ENCODE results near the gene IQCC. TPM values are rescaled to one million over a fixed set of nuclear protein-coding genes. Genes with fewer than 3 reads are reported as not detected.
A peak's percentile ranks its signal among the peaks of the same experiment; 100 is the strongest.

IQCC gene
- total RNA-seq, 2 donors from 2014 or later = 4.7 to 6.3 TPM

DNA sequence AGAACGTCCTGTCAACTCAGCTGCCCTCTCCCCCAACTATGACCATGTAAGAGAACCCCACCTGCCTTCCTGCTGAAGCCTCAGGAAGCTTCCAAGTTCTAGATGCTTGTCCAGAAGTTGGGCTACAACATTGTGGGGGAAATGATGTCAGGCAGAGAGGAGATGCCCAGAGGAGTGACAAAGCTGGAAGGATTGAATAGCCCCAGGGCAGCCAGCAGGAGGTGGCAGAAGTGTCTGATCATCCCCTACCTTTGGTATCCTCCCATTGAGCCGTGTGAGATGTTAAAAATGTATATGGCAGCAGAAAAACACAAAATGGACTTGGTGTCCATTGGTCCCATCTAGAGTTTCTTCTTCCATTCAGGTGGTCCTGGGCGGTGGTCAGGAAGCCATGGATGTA, 23.3 kb downstream of the IQCC start:
- Histone ChIP-seq H3K4me3 (ENCODE audit: low read length) (no peak overlapping the region), H3K27ac (ENCODE audit: low read depth, low read length) (no peak overlapping the region), H3K4me1 (ENCODE audit: control insufficient read depth, insufficient read depth, low read length) (no peaks in the 10 kb centered on the region), H3K9me3 (ENCODE audit: control insufficient read depth, low read length) (no peaks in the 10 kb centered on the region), H3K9ac (ENCODE audit: extremely low read depth, low read length, poor library complexity, severe bottlenecking) (no peak overlapping the region), H3K36me3 (ENCODE audit: control insufficient read depth, insufficient read depth, low read length) (peaks cover 65% of the 10 kb centered on the region), H3K27me3 (ENCODE audit: control insufficient read depth, insufficient read depth, low read length, poor library complexity, severe bottlenecking) (no peaks in the 10 kb centered on the region)
- H3K27me3 Mint-ChIP-seq (ENCODE audit: insufficient read depth) = no peaks in the 10 kb centered on the region
- 90 to 100% methylated on average over 2 to 3 of the region's 3 CpGs for WGBS, 2 experiments (ENCODE audit: insufficient coverage in 1 of 2, insufficient read length in 1 of 2)
- TF ChIP-seq, protein P1, sequence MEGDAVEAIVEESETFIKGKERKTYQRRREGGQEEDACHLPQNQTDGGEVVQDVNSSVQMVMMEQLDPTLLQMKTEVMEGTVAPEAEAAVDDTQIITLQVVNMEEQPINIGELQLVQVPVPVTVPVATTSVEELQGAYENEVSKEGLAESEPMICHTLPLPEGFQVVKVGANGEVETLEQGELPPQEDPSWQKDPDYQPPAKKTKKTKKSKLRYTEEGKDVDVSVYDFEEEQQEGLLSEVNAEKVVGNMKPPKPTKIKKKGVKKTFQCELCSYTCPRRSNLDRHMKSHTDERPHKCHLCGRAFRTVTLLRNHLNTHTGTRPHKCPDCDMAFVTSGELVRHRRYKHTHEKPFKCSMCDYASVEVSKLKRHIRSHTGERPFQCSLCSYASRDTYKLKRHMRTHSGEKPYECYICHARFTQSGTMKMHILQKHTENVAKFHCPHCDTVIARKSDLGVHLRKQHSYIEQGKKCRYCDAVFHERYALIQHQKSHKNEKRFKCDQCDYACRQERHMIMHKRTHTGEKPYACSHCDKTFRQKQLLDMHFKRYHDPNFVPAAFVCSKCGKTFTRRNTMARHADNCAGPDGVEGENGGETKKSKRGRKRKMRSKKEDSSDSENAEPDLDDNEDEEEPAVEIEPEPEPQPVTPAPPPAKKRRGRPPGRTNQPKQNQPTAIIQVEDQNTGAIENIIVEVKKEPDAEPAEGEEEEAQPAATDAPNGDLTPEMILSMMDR (conservative IDR thresholded peaks at IDR 0.05) = no peak
- no peak overlapping the region for H3K27ac Mint-ChIP-seq
- no peak overlapping the region for H3K4me3 Mint-ChIP-seq
- H3K9me3 Mint-ChIP-seq = no peaks in the 10 kb centered on the region
- peaks cover 37% of the 10 kb centered on the region for H3K36me3 Mint-ChIP-seq (ENCODE audit: low read depth)
- no peak for DNase-seq
- H3K4me1 Mint-ChIP-seq = no peaks in the 10 kb centered on the region

DNA sequence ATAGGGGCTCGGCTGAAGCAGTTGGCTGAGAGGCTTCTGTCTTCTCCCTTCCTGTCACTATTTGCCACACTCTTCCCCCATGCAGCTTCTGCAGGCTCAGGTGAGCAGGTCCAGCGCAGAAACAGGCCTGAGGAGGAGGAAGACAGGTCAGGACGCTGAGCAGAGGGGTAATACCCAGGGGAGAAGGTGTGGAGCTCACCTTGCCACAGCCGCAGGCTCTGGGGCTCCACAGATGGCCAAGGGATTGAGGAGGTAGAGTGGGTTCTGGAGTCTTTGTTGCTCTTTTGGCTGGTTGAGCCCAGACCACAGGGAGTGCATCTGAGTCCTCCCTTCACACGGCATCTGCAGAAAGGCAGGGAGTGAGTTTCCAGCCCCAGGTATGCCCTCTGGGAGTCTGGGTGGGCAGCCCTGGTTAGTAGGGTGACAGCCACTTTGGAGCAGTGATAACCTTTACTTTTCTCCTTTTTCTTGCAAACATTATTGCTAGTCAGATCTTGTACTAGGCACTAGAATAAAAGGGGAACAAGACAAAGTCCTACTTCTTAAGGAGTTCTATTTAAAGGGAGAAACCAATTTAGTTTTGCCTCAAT, 26.5 kb downstream of the IQCC start:
- no peak for DNase-seq
- H3K27me3 ChIP-seq (ENCODE audit: control insufficient read depth, insufficient read depth, low read length, poor library complexity, severe bottlenecking) = no peaks in the 10 kb centered on the region
- no peak overlapping the region for H3K27ac Mint-ChIP-seq
- peaks cover 41% of the 10 kb centered on the region for H3K36me3 ChIP-seq (ENCODE audit: control insufficient read depth, insufficient read depth, low read length)
- TF ChIP-seq, protein P1 (conservative IDR thresholded peaks at IDR 0.05) = no peak
- H3K36me3 Mint-ChIP-seq (ENCODE audit: low read depth) = peaks cover 24% of the 10 kb centered on the region
- H3K4me3 Mint-ChIP-seq = no peak overlapping the region
- H3K9me3 Mint-ChIP-seq = no peaks in the 10 kb centered on the region
- no peaks in the 10 kb centered on the region for H3K4me1 Mint-ChIP-seq
- H3K27me3 Mint-ChIP-seq (ENCODE audit: insufficient read depth) = no peaks in the 10 kb centered on the region
- no peak overlapping the region for H3K9ac ChIP-seq (ENCODE audit: extremely low read depth, low read length, poor library complexity, severe bottlenecking)
- H3K4me3 ChIP-seq (ENCODE audit: low read length) = no peak overlapping the region
- H3K9me3 ChIP-seq (ENCODE audit: control insufficient read depth, low read length) = no peaks in the 10 kb centered on the region
- peak overlapping the region; percentile 54 for H3K27ac ChIP-seq (ENCODE audit: low read depth, low read length)
- WGBS, 2 experiments (ENCODE audit: insufficient coverage in 1 of 2, insufficient read length in 1 of 2) = 90 to 93% methylated on average over 3 to 5 of the region's 5 CpGs
- H3K4me1 ChIP-seq (ENCODE audit: control insufficient read depth, insufficient read depth, low read length) = no peaks in the 10 kb centered on the region

DNA sequence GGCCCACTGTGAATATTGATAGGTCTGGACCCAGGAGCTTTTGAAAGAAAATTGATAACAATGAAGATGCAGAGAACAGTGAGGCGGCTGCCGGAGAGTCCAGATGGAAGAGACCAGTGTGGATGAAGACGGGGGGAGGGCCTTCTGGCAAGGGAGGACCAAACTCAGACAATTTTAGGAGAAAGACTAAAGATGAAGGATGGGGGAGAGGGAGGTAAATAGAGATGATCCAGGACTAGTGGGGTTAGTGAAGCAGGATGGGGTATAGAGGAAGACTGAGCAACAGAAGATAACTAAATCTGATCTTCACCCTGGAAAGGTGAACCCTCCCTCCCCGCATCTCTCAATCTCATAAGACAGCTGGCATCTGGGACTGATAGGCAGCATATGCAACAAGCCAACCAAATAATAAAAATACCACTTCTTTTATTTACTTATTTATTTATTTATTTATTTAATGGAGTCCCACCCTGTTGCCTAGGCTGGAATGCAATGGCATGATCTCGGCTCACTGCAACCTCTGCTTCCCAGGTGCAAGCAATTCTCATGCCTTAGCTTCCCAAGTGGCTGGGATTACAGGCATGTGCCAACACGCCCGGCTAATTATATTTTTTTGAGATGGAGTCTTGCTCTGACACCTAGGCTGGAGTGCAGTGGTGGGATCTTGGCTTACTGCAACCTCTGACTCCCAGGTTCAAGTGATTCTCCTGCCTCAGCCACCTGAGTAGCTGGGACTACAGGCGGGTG, 27.3 kb downstream of the IQCC start:
- Mint-ChIP-seq H3K36me3 (ENCODE audit: low read depth) (peaks cover 18% of the 10 kb centered on the region), H3K4me3 (no peak overlapping the region), H3K9me3 (no peaks in the 10 kb centered on the region), H3K27ac (no peak overlapping the region), H3K4me1 (no peaks in the 10 kb centered on the region), H3K27me3 (ENCODE audit: insufficient read depth) (no peaks in the 10 kb centered on the region)
- TF ChIP-seq, protein P1 (conservative IDR thresholded peaks at IDR 0.05) = no peak
- no peaks in the 10 kb centered on the region for H3K27me3 ChIP-seq (ENCODE audit: control insufficient read depth, insufficient read depth, low read length, poor library complexity, severe bottlenecking)
- H3K4me3 ChIP-seq (ENCODE audit: low read length) = no peak overlapping the region
- H3K36me3 ChIP-seq (ENCODE audit: control insufficient read depth, insufficient read depth, low read length) = peaks cover 35% of the 10 kb centered on the region
- H3K9ac ChIP-seq (ENCODE audit: extremely low read depth, low read length, poor library complexity, severe bottlenecking) = no peak overlapping the region
- DNase-seq = no peak
- H3K27ac ChIP-seq (ENCODE audit: low read depth, low read length) = peak overlapping the region; percentile 54
- WGBS, 2 experiments (ENCODE audit: insufficient coverage in 1 of 2, insufficient read length in 1 of 2) = 79 to 89% methylated on average over 4 to 8 of the region's 8 CpGs
- no peaks in the 10 kb centered on the region for H3K4me1 ChIP-seq (ENCODE audit: control insufficient read depth, insufficient read depth, low read length)
- no peaks in the 10 kb centered on the region for H3K9me3 ChIP-seq (ENCODE audit: control insufficient read depth, low read length)
